Activated CD4-positive, alpha-beta T cell treated with anti-CD3 and anti-CD28 coated beads, Interleukin-2, amount 10 ng/mL, durations not matched to agents 7 days and 5 days (primary cell): ENCODE measurements around the gene FAM20C. TPM values are rescaled to one million over a fixed set of nuclear protein-coding genes. Genes with fewer than 3 reads are reported as not detected.
"Not testable (repeated sequence)": the region's sequence is repeated elsewhere in the genome, so short reads cannot be mapped to it uniquely, and the experiment has no call there.

Experiments
- CTCF ChIA-PET: fragments of 350-600 bp; sonication (Branson Sonifier 250); formaldehyde crosslinking; loops from one replicate; lab custom pipeline; 2021; ENCODE audit warnings: antibody characterized with exemption; lab: Charles Lee
- POLR2A ChIA-PET: fragments of 350-600 bp; sonication (Branson Sonifier 250); formaldehyde crosslinking; loops from one replicate; lab custom pipeline; 2021; ENCODE audit warnings: antibody characterized with exemption; lab: Charles Lee
- DNase-seq: peaks from one replicate; pipeline ENCODE4 v3.0.0-alpha.2; 2020
- H3K27ac Mint-ChIP-seq: one replicate; pipeline ENCODE4 v1.8.0; 2021; ENCODE audit warnings: mild to moderate bottlenecking, moderate library complexity, mixed read lengths
- H3K27me3 Mint-ChIP-seq: one replicate; pipeline ENCODE4 v1.8.0; 2021; ENCODE audit warnings: mixed read lengths
- H3K36me3 Mint-ChIP-seq: one replicate; pipeline ENCODE4 v1.8.0; 2021; ENCODE audit warnings: low read depth, mixed read lengths
- H3K4me1 Mint-ChIP-seq: one replicate; pipeline ENCODE4 v1.8.0; 2021; ENCODE audit warnings: mixed read lengths
- H3K4me3 Mint-ChIP-seq: one replicate; pipeline ENCODE4 v1.8.0; 2021; ENCODE audit warnings: mild to moderate bottlenecking, moderate library complexity, mixed read lengths
- H3K9me3 Mint-ChIP-seq: one replicate; pipeline ENCODE4 v1.8.0; 2021; ENCODE audit warnings: mixed read lengths
- total RNA-seq, 2 experiments: library from RNA; stranded (reverse); gene quantifications; one replicate each; pipeline ENCODE4 v1.2.3, GENCODE V29; 2021

Gene FAM20C
- total RNA-seq, 2 experiments from 2014 or later = 0.29 to 0.47 TPM

DNA sequence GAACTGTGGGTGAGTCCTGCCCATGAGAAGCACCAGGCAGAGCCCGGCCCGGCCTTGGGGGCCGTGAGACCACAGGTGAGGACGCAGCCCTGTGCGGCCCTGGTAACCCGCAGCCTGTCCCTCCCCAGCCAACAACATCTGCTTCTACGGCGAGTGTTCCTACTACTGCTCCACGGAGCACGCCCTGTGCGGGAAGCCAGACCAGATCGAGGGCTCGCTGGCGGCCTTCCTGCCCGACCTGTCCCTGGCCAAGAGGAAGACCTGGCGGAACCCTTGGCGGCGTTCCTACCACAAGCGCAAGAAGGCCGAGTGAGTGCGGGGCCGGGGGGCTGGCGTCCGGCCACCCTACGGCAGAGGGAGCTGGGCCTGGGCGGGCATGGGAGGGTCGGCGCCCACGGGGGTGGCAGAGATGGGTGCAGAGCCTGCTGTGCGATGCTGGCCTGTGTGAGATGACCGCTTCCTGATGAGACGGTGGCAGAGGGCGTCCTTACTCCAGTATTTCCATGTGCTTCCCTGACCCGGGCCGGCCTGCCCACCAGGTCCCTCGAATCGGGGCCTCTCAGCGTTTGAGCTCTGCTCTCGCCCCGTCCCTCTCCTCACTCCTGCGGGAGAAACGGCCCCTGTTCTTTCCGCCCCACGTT lies 63.5 kb downstream of the FAM20C start:
- ChIA-PET CTCF (no interaction called here), POLR2A (no interaction called here)
- Mint-ChIP-seq H3K36me3 (no peaks in the 10 kb centered on the region), H3K9me3 (no peaks in the 10 kb centered on the region), H3K4me3 (no peak overlapping the region), H3K4me1 (no peaks in the 10 kb centered on the region), H3K27ac (no peak overlapping the region), H3K27me3 (no peaks in the 10 kb centered on the region)
- DNase-seq = no peak

DNA sequence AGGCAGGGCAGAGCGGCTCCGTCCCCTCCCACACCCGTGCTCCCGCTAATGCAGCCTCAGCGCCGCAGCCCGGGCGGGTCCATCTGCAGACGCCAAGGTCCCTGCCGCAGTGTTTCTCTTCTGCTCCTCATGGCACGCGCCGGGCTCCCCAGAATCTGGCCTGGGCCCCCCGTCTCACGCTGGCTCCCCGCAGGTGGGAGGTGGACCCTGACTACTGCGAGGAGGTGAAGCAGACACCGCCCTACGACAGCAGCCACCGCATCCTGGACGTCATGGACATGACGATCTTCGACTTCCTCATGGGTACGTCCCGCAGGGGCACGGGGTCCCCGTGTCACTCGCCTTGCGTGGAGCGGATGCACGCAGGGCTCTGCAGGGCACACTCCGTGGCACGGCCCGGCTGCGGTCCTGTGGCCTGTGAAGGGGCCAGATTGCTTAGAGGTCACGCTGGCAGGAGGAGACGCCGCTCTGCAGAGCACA lies 64.1 kb downstream of the FAM20C start:
- no peak overlapping the region for H3K4me3 Mint-ChIP-seq
- ChIA-PET CTCF (interaction anchor here (0.6 kb wide), 1 partner anchor 17 kb away, joined by 3 read pairs; no protein-coding TSS in a partner anchor), POLR2A (no interaction called here)
- H3K27me3 Mint-ChIP-seq = no peaks in the 10 kb centered on the region
- H3K4me1 Mint-ChIP-seq = no peaks in the 10 kb centered on the region
- no peaks in the 10 kb centered on the region for H3K36me3 Mint-ChIP-seq
- no peak overlapping the region for H3K27ac Mint-ChIP-seq
- DNase-seq = no peak
- H3K9me3 Mint-ChIP-seq = no peaks in the 10 kb centered on the region

- peaks cover 4% of the 10 kb centered on the region for H3K9me3 Mint-ChIP-seq
- CTCF ChIA-PET = interaction anchor here (0.6 kb wide), 1 partner anchor 17 kb away, joined by 3 read pairs; no protein-coding TSS in a partner anchor
- DNase-seq = no peak
- POLR2A ChIA-PET = no interaction called here
- no peak overlapping the region for H3K4me3 Mint-ChIP-seq
- H3K27ac Mint-ChIP-seq = no peak overlapping the region
- no peaks in the 10 kb centered on the region for H3K4me1 Mint-ChIP-seq
- H3K27me3 Mint-ChIP-seq = no peaks in the 10 kb centered on the region
- peaks cover 2% of the 10 kb centered on the region for H3K36me3 Mint-ChIP-seq
These were observed 64.7 kb downstream of the FAM20C start for GRCh38 chr7:256981-257646.

DNA sequence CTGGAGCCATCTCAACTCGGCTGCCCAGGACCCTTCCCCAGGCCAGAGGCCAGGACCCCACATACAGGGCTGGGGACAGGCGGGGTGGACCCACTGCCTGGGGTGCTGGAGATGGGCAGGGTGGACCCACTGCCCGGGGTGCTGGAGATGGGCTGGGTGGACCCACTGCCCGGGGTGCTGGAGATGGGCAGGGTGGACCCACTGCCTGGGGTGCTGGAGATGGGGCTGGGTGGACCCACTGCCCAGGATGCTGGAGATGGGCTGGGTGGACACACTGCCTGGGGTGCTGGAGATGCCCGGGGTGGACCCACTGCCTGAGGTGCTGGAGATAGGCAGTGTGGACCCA lies 65.2 kb downstream of the FAM20C start:
- DNase-seq = no peak
- H3K36me3 Mint-ChIP-seq = peaks cover 6% of the 10 kb centered on the region
- no peak overlapping the region for H3K27ac Mint-ChIP-seq
- no peaks in the 10 kb centered on the region for H3K27me3 Mint-ChIP-seq
- H3K4me3 Mint-ChIP-seq = no peak overlapping the region
- no peaks in the 10 kb centered on the region for H3K4me1 Mint-ChIP-seq
- ChIA-PET POLR2A (no interaction called here), CTCF (no interaction called here)
- peaks cover 5% of the 10 kb centered on the region for H3K9me3 Mint-ChIP-seq

DNA sequence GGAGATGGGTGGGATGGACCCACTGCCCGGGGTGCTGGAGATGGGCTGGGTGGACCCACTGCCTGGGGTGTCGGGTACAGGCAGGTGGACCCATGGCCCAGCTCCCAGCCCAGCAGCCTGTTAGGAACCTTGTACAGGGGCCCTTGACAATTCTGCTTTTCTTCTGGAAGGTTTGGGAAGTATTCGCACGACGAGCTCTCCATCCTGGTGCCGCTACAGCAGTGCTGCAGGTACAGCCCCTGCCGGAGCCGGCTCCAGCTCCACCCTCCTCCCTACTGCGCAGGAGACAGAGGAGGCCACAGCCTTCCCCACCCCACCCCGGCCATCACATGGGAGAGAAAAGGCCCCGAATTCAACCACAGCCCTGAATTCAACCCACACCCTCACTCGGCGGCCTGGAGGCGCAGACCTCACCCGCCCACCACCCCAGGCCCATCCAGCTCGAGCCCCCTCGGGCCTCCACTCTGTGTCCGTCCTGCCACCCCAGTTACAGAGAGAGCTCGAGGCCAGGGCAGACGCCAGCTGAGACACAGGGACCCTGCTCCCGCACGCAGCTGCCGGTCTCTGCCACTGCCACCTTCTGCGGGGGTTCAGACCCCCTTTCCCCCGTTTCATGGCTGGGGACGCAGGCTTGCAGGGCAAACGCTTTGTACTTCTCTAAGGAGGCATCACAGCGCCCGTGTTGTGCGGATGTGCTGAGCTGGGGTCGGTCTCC lies 66.3 kb downstream of the FAM20C start:
- peaks cover 5% of the 10 kb centered on the region for H3K9me3 Mint-ChIP-seq
- no peaks in the 10 kb centered on the region for H3K27me3 Mint-ChIP-seq
- peaks cover 6% of the 10 kb centered on the region for H3K36me3 Mint-ChIP-seq
- ChIA-PET CTCF (no interaction called here), POLR2A (no interaction called here)
- DNase-seq = no peak
- no peak overlapping the region for H3K4me3 Mint-ChIP-seq
- H3K27ac Mint-ChIP-seq = no peak overlapping the region
- no peaks in the 10 kb centered on the region for H3K4me1 Mint-ChIP-seq

DNA sequence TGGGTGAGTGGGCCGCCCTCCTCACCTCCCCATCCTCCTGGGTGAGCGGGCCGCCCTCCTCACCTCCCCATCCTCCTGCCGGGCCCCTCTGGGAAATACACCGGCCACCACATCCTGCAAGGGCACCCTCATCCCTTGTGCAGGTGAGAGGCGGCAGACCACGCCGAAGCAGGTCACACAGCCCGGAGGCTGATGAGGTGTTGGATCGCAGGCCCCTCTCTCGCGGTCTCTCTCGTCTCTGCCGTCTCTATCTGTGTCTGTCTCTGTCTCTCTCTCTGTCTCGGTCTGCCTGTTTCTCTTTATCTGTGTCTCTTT lies 66.8 kb downstream of the FAM20C start:
- Mint-ChIP-seq H3K4me1 (no peaks in the 10 kb centered on the region), H3K36me3 (peaks cover 6% of the 10 kb centered on the region), H3K27ac (no peak overlapping the region), H3K27me3 (no peaks in the 10 kb centered on the region), H3K4me3 (no peak overlapping the region), H3K9me3 (peaks cover 5% of the 10 kb centered on the region)
- ChIA-PET CTCF (no interaction called here), POLR2A (no interaction called here)
- no peak for DNase-seq

- no peaks in the 10 kb centered on the region for H3K27me3 Mint-ChIP-seq
- peaks cover 6% of the 10 kb centered on the region for H3K36me3 Mint-ChIP-seq
- POLR2A ChIA-PET = no interaction called here
- no peak overlapping the region for H3K27ac Mint-ChIP-seq
- peaks cover 5% of the 10 kb centered on the region for H3K9me3 Mint-ChIP-seq
- no peak overlapping the region for H3K4me3 Mint-ChIP-seq
- DNase-seq = no peak
- CTCF ChIA-PET = no interaction called here
- H3K4me1 Mint-ChIP-seq = no peaks in the 10 kb centered on the region
These were observed 67.5 kb downstream of the FAM20C start for GRCh38 chr7:259751-260405.

DNA sequence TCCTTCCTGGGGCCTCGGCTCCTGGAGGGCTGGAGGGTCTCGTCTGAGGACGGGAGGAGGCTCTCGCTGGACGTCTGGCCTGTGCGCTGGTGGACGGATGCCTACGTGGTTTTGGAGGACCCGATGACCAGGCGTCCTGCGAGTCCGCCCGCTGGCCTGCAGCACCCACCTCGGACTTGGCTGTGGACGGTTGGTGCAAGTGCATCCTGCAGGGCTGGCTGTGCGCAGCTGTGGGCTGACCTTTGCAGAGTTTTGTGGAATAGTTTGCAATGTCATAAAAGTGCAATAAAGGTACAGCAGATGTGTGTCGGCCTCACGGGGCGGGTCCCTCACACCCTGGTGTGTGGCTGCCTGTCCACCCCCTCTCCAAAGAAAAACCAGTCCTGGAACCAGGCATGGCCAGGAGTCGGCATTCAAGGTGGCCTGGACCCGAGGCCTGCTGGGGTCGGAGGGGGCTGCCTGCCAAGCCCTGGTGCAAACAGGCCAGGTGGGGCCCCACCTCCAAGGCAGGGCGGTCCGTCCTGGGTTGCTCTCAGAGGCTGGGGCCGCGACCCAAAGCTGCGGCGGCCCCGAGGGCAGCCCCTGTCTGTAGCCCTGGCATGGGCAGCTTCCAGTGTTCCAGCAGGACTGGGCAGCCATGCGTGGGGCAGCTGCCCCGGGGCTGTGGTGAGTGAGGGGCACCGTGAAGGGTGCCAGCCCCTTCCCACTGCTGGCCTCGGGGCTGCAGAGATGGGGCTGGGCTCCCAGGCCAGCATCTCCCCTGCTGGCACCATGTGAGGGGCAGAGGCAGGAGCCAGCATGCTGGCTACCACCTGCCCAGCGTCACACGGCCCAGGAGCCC lies 68.3 kb downstream of the FAM20C start:
- POLR2A ChIA-PET = no interaction called here
- CTCF ChIA-PET = no interaction called here
- DNase-seq = no peak
- Mint-ChIP-seq H3K27ac (no peak overlapping the region), H3K9me3 (peaks cover 5% of the 10 kb centered on the region), H3K27me3 (no peaks in the 10 kb centered on the region), H3K4me3 (no peak overlapping the region), H3K36me3 (peaks cover 6% of the 10 kb centered on the region), H3K4me1 (no peaks in the 10 kb centered on the region)

GRCh38 chr7:261341-262250 lies 69.2 kb downstream of the FAM20C start:
- no peak for DNase-seq
- H3K36me3 Mint-ChIP-seq = peaks cover 6% of the 10 kb centered on the region
- peak overlapping the region; percentile 9 for H3K27ac Mint-ChIP-seq
- peaks cover 5% of the 10 kb centered on the region for H3K9me3 Mint-ChIP-seq
- CTCF ChIA-PET = interaction anchor here (1.1 to 2.7 kb wide), 5 partner anchors 11 to 571 kb away, joined by 3 to 23 read pairs (median 4); no protein-coding TSS in a partner anchor
- POLR2A ChIA-PET = no interaction called here
- no peaks in the 10 kb centered on the region for H3K4me1 Mint-ChIP-seq
- H3K27me3 Mint-ChIP-seq = no peaks in the 10 kb centered on the region
- H3K4me3 Mint-ChIP-seq = no peak overlapping the region

DNA sequence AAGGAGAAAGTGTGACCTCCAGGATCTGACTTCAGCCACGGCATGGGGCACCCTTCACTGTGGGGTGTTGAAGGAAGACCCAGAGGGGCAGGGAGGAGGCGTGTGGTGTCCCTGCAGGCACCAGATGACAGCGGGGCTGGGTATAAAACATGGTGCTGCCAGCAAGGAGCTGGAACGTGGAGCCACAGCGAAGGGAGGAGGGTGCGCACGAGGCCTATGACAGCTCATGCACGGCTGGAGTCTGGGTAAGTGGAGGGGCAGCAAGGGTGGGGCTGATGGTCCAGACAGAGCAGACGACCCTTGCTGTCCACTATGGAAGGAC lies 69.8 kb downstream of the FAM20C start:
- CTCF ChIA-PET = interaction anchor here (0.6 to 2.7 kb wide), 9 partner anchors 8 to 596 kb away, joined by 3 to 23 read pairs (median 3); no protein-coding TSS in a partner anchor
- peaks cover 5% of the 10 kb centered on the region for H3K9me3 Mint-ChIP-seq
- H3K4me1 Mint-ChIP-seq = no peaks in the 10 kb centered on the region
- no peaks in the 10 kb centered on the region for H3K27me3 Mint-ChIP-seq
- peaks cover 6% of the 10 kb centered on the region for H3K36me3 Mint-ChIP-seq
- H3K27ac Mint-ChIP-seq = no peak overlapping the region
- DNase-seq = no peak
- no peak overlapping the region for H3K4me3 Mint-ChIP-seq
- POLR2A ChIA-PET = no interaction called here

DNA sequence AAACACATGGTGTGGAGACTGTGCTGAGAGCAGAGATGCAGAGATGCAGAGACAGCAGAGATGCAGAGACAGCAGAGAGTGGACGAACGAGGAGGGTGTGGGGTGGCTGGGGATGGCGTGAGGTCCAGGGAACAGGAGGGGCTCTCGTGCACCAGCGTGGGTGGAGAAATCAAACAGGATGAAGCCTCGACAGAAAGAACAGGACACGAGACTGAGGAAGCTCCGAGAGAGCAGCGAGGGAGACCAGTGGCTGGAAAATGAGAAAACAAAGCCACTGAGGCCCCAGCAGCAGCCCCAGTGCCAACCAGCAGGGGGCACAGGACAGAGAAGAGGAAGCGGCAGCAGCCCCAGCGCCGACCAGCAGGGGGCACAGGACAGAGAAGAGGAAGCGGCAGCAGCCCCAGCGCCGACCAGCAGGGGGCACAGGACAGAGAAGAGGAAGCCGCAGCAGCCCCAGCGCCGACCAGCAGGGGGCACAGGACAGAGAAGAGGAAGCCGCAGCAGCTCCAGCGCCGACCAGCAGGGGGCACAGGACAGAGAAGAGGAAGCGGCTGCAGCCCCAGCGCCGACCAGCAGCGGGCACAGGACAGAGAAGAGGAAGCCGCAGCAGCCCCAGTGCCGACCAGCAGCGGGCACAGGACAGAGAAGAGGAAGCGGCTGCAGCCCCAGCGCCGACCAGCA lies 70.4 kb downstream of the FAM20C start:
- CTCF ChIA-PET = interaction anchor here (0.6 to 2.7 kb wide), 11 partner anchors 9 to 595 kb away, joined by 3 to 23 read pairs (median 3); no protein-coding TSS in a partner anchor
- H3K4me1 Mint-ChIP-seq, H3K27ac Mint-ChIP-seq, H3K36me3 Mint-ChIP-seq, POLR2A ChIA-PET, H3K9me3 Mint-ChIP-seq, H3K4me3 Mint-ChIP-seq, H3K27me3 Mint-ChIP-seq: not testable (repeated sequence)
- DNase-seq = peak; percentile 17
